WI38 (cell line): ENCODE results near the gene SCAANT1.

ENCODE experiments used
- H3K4me3 ChIP-seq: 2 replicates; pipeline ENCODE4 v1.5.1; 2011; ENCODE audit warnings: low read depth, mild to moderate bottlenecking, control low read depth, low read length
- CTCF ChIP-seq: IDR thresholded peaks from 2 replicates; pipeline ENCODE4 v1.5.1; 2012; ENCODE audit warnings: low read depth, mild to moderate bottlenecking, control low read depth, low read length

Gene SCAANT1

GRCh38 chr3:63911873-63912767 lies at the start of gene SCAANT1:
SCAANT1 (minus strand) TSS chr3:63912383.
- H3K4me3 ChIP-seq, result peak within 1 kb of the TSS; percentile 59
- no peak for TF ChIP-seq CTCF

GRCh38 chr3:63961891-63962290 lies 49.7 kb upstream of the SCAANT1 start:
- peak; percentile 28; the same call in 1 of the 2 replicates for TF ChIP-seq CTCF
- H3K4me3 ChIP-seq, result no peak overlapping the region

GRCh38 chr3:63960048-63960711 lies 48.0 kb upstream of the SCAANT1 start:
- no peak for TF ChIP-seq CTCF
- H3K4me3 ChIP-seq, result peak overlapping the region; percentile 47

GRCh38 chr3:63959146-63959545 lies 47.0 kb upstream of the SCAANT1 start:
- no peak for TF ChIP-seq CTCF
- no peak overlapping the region for H3K4me3 ChIP-seq

DNA sequence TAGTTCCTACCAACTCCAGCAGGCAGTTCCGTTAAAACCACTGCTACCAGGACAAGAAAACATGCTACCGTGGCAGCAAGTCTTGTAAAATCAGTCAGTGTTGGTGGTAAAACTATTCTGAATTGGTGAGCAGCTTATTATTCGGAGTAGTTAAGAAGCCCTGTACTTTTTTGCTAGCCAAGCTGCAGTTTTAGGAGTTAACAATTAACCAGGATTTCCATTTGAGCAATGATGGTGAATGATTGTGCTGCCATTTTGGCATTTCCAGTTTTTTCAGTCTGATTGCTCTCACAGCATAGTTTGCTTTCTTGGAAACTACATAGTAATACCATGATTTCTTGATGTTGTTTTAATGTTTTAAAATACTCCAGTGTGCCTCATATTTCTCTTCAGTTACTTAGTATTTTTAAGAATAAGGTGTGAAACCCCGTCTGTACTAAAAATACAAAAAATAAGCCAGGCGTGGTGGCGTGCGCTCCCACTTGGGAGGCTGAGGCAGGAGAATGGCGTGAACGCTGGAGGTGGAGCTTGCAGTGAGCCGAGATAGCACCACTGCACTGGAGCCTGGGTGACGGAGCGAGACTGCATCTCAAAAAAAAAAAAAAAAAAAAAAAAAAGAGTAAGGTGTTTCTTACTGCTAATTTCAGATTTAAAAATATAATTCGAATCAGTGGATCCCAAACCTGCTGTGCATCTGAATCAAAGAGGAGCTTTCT lies 43.8 kb upstream of the SCAANT1 start:
- H3K4me3 ChIP-seq, result no peak overlapping the region
- no peak for TF ChIP-seq CTCF

DNA sequence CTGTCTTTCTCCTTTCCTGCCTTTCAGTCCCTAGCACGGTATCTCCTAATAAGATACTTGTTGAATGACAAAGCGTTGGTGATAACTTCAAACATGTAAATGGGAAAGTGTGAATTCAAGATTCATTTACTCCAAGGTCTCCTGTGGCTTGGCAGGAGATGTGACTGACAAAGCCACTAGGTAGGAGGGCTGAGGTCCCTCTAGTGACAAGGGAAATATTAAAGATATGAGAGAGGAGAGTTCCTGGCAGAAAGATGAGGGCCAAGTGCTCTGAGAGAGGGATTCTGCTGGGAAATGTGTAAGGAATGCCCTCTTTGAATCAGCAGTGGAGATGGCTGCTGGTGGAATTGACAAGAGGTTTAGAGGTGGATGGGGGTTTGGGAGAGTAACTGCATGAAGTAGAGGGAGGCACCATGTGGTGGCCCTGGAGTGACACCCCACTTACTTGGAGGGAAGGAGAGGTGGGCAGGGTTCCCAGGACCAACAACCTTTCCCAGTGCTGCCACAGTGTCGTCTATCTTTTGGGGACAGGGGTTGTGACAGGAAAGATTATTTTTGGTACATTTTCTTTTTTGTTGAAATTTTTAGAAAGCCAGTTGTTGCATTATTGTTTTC lies 43.0 kb upstream of the SCAANT1 start:
- TF ChIP-seq CTCF, result no peak

More for the DNA sequence above, 43.0 kb upstream of the SCAANT1 start:
- no peak overlapping the region for H3K4me3 ChIP-seq
